K562 (cell line): ENCODE results near the gene C1orf116. TPM values are rescaled to one million over a fixed set of nuclear protein-coding genes. Genes with fewer than 3 reads are reported as not detected.

Experiments used
- BDP1 ChIP-seq: IDR thresholded peaks from 3 replicates; pipeline ENCODE4 v1.6.1; 2011; ENCODE audit not compliant: insufficient read length, insufficient read depth
- BRCA1 ChIP-seq, 2 experiments: fragments of 450-650 bp in 1 of 2; sonication (generic) in 1 of 2; formaldehyde crosslinking in 1 of 2; IDR thresholded peaks; 2 replicates each; pipeline versions ENCODE4 v1.5.0 to v1.6.1; 2017 to 2020; ENCODE audit warnings: mild to moderate bottlenecking in 1 of 2, missing genetic modification reagents in 1 of 2
- KLF10 ChIP-seq: fragments of 250-450 bp; sonication (Bioruptor Pico); IDR thresholded peaks from 2 replicates; pipeline ENCODE4 v1.6.1; 2021; ENCODE audit warnings: matching md5 sums
- NCOA4 ChIP-seq: fragments of 450-650 bp; IDR thresholded peaks from 2 replicates; pipeline ENCODE4 v1.6.1; 2018; ENCODE audit warnings: mild to moderate bottlenecking; ENCODE audit not compliant: partially characterized antibody
- NFIC ChIP-seq: fragments of 450-650 bp; IDR thresholded peaks from 2 replicates; pipeline ENCODE4 v1.6.1; 2017; ENCODE audit warnings: mild to moderate bottlenecking, inconsistent platforms
- NR2F6 ChIP-seq: fragments of 450-650 bp; formaldehyde crosslinking; IDR thresholded peaks from 2 replicates; pipeline ENCODE4 v1.4.0; 2020; ENCODE audit warnings: mild to moderate bottlenecking
- PCBP1 ChIP-seq: fragments of 200-400 bp; formaldehyde crosslinking; IDR thresholded peaks from 2 replicates; pipeline ENCODE4 v1.6.1; 2018; ENCODE audit warnings: mild to moderate bottlenecking, low read depth, low read length; ENCODE audit not compliant: poor library complexity, severe bottlenecking
- RNF2 ChIP-seq: sonication (generic); IDR thresholded peaks from 2 replicates; pipeline ENCODE4 v1.6.1; 2016
- TAF15 ChIP-seq: fragments of 200-400 bp; formaldehyde crosslinking; IDR thresholded peaks from 2 replicates; pipeline ENCODE4 v1.6.1; 2017; ENCODE audit warnings: mild to moderate bottlenecking, low read depth, low read length, moderate library complexity
- TFAM ChIP-seq: fragments of 250-450 bp; sonication (Bioruptor Pico); conservative IDR thresholded peaks from 2 replicates; pipeline ENCODE4 v1.5.0; 2021; ENCODE audit warnings: mild to moderate bottlenecking, moderate library complexity
- TRIM28 ChIP-seq: fragments of 450-650 bp; IDR thresholded peaks from 2 replicates; pipeline ENCODE4 v1.6.1; 2017
- ZFP30 ChIP-seq: fragments of 250-450 bp; sonication (Bioruptor Pico); IDR thresholded peaks from 2 replicates; pipeline ENCODE4 v1.8.0; 2022; ENCODE audit warnings: moderate library complexity, mild to moderate bottlenecking, inconsistent platforms, borderline replicate concordance
- ZNF561 ChIP-seq: fragments of 450-650 bp; formaldehyde crosslinking; conservative IDR thresholded peaks from 2 replicates; pipeline ENCODE4 v1.4.0; 2020; ENCODE audit warnings: mild to moderate bottlenecking, moderate library complexity
- polyA plus RNA-seq, 8 experiments: library from polyadenylated mRNA; depleted of rRNA in 4 of 8; stranded (reverse) in 5 of 8; unstranded in 3 of 8; fragments of >200 nt; fragmentation: Nextera tagmentation in 2 of 8; fragmentation: Illumina TruSeq in 1 of 8; extraction: Ambion mirVana in 2 of 8; extraction: Trizol in 1 of 8; gene quantifications; 2 replicates each; pipeline versions ENCODE4 v1.2.1 to v1.2.3, GENCODE V29; 2011 to 2014; ENCODE audit warnings: inconsistent platforms in 1 of 8, missing spikeins in 1 of 8
- total RNA-seq, 7 experiments: library from RNA; depleted of rRNA in 6 of 7; stranded (reverse); fragments of >200 nt in 6 of 7; fragmentation: Illumina TruSeq in 2 of 7; extraction: Trizol in 2 of 7; gene quantifications; 2 replicates each; pipeline versions ENCODE4 v1.2.1 to v1.2.3, GENCODE V29; 2011 to 2021; ENCODE audit warnings: low replicate concordance in 1 of 7
- TF ChIP-seq, protein P1 (sequence below): sonication (generic); formaldehyde crosslinking; IDR thresholded peaks from 2 replicates; pipeline ENCODE4 v1.5.0; 2020; ENCODE audit warnings: missing genetic modification reagents
- TF ChIP-seq, protein P2 (sequence below): sonication (generic); formaldehyde crosslinking; IDR thresholded peaks from 2 replicates; pipeline ENCODE4 v1.9.0; 2022; ENCODE audit warnings: mild to moderate bottlenecking, missing genetic modification reagents
- TF ChIP-seq, protein P3 (sequence below): fragments of 250-450 bp; sonication (Bioruptor Pico); IDR thresholded peaks from 2 replicates; pipeline ENCODE4 v1.5.0; 2020; ENCODE audit warnings: mild to moderate bottlenecking
- TF ChIP-seq, protein P4 (sequence below): fragments of 450-650 bp; formaldehyde crosslinking; IDR thresholded peaks from 2 replicates; pipeline ENCODE4 v1.4.0; 2020; ENCODE audit warnings: mild to moderate bottlenecking, mixed read lengths

Gene C1orf116
- total and polyA plus RNA-seq, 9 of the 15 experiments (the other 6 are each of a cell fraction or from before 2014, with no cell fraction given), result 0.62 to 3.0 (median 0.95) TPM

DNA sequence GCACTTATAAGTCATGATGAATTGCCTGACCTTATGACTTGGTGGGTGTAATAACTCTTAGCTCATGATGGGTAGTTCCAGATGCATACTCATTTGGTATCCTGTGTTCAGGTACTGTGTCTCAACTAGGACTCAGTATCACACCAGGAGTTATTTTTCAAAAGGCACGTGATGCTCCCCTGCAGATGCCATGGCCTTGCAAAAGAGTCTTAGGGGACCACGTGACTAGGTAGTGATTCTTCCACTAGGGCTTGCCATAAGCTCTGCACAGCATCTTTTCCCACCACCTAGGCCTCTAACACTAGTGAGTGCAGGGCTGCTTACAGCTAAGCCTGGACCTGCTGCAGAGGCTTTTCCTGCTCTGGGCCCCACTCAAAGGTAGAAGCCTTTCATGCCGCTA lies 58.4 kb downstream of the C1orf116 start (continued):
- TF ChIP-seq, protein P1, sequence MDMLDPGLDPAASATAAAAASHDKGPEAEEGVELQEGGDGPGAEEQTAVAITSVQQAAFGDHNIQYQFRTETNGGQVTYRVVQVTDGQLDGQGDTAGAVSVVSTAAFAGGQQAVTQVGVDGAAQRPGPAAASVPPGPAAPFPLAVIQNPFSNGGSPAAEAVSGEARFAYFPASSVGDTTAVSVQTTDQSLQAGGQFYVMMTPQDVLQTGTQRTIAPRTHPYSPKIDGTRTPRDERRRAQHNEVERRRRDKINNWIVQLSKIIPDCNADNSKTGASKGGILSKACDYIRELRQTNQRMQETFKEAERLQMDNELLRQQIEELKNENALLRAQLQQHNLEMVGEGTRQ (CRISPR knock-in tag), result peak; percentile 55
- TF ChIP-seq BRCA1 (IDR thresholded peaks at IDR 0.05), result no peak
- TF ChIP-seq BRCA1 (CRISPR knock-in tag; IDR thresholded peaks at IDR 0.05), result no peak
- TF ChIP-seq TRIM28, result no peak
- TF ChIP-seq, protein P2, sequence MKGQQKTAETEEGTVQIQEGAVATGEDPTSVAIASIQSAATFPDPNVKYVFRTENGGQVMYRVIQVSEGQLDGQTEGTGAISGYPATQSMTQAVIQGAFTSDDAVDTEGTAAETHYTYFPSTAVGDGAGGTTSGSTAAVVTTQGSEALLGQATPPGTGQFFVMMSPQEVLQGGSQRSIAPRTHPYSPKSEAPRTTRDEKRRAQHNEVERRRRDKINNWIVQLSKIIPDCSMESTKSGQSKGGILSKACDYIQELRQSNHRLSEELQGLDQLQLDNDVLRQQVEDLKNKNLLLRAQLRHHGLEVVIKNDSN (CRISPR knock-in tag), result peak; percentile 69
- no peak for TF ChIP-seq TFAM (CRISPR knock-in tag)
- TF ChIP-seq, protein P3, sequence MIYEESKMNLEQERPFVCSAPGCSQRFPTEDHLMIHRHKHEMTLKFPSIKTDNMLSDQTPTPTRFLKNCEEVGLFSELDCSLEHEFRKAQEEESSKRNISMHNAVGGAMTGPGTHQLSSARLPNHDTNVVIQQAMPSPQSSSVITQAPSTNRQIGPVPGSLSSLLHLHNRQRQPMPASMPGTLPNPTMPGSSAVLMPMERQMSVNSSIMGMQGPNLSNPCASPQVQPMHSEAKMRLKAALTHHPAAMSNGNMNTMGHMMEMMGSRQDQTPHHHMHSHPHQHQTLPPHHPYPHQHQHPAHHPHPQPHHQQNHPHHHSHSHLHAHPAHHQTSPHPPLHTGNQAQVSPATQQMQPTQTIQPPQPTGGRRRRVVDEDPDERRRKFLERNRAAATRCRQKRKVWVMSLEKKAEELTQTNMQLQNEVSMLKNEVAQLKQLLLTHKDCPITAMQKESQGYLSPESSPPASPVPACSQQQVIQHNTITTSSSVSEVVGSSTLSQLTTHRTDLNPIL (CRISPR knock-in tag), result no peak
- no peak for TF ChIP-seq NFIC
- TF ChIP-seq KLF10 (CRISPR knock-in tag), result no peak
- no peak for TF ChIP-seq ZFP30 (CRISPR knock-in tag)
- no peak for TF ChIP-seq PCBP1
- no peak for TF ChIP-seq ZNF561 (CRISPR knock-in tag)
- no peak for TF ChIP-seq NCOA4
- TF ChIP-seq NR2F6, result no peak
- TF ChIP-seq RNF2, result no peak
- TF ChIP-seq, protein P4, sequence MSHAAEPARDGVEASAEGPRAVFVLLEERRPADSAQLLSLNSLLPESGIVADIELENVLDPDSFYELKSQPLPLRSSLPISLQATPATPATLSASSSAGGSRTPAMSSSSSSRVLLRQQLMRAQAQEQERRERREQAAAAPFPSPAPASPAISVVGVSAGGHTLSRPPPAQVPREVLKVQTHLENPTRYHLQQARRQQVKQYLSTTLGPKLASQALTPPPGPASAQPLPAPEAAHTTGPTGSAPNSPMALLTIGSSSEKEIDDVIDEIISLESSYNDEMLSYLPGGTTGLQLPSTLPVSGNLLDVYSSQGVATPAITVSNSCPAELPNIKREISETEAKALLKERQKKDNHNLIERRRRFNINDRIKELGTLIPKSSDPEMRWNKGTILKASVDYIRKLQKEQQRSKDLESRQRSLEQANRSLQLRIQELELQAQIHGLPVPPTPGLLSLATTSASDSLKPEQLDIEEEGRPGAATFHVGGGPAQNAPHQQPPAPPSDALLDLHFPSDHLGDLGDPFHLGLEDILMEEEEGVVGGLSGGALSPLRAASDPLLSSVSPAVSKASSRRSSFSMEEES (CRISPR knock-in tag), result peak; percentile 81
- no peak for TF ChIP-seq BDP1
- TF ChIP-seq TAF15, result no peak
